Subcutaneous adipose tissue (tissue), 4 donors: ENCODE data around the gene ARHGEF10L. TPM values are rescaled to one million over a fixed set of nuclear protein-coding genes. Genes with fewer than 3 reads are reported as not detected.

Experiments
- CTCF ChIP-seq: fragments of 450-650 bp; IDR thresholded peaks from one replicate; pipeline ENCODE4 v1.5.1; 2016; ENCODE audit warnings: low read depth, mild to moderate bottlenecking, control low read depth, antibody characterized with exemption, moderate library complexity
- total RNA-seq, 4 donors: library from RNA; depleted of rRNA; stranded (reverse); fragments of >200 nt; gene quantifications; one replicate each; pipeline ENCODE4 v1.1.0, GENCODE V29; 2016

Gene ARHGEF10L
- total RNA-seq, 4 donors from 2014 or later = 19.1 to 54.6 (median 41.7) TPM

GRCh38 chr1:17662786-17663185 is 123.3 kb downstream of the ARHGEF10L start:
- no peak for TF ChIP-seq CTCF

DNA sequence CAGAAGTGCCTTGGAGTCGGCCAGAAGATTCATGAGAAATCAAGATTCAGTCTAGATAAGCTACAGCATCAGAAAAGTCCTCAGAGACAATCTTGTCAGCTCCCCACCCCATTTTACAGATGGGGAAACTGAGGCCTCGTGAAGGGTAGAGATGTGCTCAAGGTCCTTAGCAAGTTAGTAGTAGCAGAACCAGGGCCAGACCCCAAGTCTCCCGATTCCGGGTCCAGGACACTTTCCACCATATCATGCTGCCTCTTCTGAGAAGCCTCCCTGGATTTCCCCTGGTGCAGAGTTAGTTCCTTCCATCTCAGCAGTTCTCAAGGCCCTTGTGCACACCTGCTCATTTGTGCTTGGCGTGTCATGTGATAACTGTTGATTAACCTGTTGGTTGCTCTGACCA is 124.1 kb downstream of the ARHGEF10L start:
- no peak for TF ChIP-seq CTCF

GRCh38 chr1:17664322-17664721 is 124.8 kb downstream of the ARHGEF10L start:
- no peak for TF ChIP-seq CTCF

DNA sequence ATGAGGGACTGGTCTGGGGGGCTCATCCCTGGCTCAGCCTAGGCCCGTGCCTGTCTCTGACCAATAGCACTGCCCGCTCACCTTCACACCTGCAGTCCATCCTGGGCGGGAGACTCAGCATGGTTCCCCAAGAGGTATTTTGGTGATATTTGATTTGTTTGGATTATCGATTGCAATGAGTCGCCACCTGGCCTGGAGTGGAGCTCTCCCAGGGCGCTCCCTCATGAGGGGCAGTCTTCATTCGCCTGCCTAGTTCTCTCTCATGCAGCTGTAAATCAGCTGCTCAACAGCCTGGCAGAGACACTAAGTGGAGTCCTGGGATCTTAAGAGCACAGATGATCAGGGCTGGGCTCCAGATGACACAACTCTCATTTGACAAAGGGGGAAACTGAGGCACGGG is 125.6 kb downstream of the ARHGEF10L start:
- TF ChIP-seq CTCF = no peak

- TF ChIP-seq CTCF = no peak
Measured at GRCh38 chr1:17665950-17666720, 126.6 kb downstream of the ARHGEF10L start.

DNA sequence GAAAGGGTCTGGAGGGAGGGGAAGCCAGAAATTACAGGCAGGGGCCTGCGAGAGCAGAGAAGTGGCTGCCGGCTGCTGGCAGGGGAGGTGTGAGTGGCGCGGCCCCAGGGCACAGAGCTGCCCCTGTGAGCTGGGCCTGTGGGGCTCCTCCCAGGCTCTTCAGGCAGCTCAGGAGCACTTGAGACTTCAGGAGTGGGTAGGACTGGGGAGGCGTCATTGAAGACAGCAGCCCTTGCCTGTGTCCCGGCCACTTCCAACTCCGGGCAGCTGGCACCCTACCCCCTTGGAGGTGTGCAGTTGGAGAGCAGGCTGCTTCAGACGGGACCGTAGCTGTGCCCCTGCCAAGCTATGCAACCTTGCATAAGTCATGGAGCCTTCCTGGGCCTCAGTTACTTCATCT is 128.1 kb downstream of the ARHGEF10L start:
- no peak for TF ChIP-seq CTCF

GRCh38 chr1:17668195-17668594 is 128.7 kb downstream of the ARHGEF10L start:
- no peak for TF ChIP-seq CTCF
